Stomach (tissue), 9 donors: Measurements from ENCODE around the gene EXOSC5. TPM values are rescaled to one million over a fixed set of nuclear protein-coding genes. Genes with fewer than 3 reads are reported as not detected.
"Not testable (repeated sequence)": the region's sequence is repeated elsewhere in the genome, so short reads cannot be mapped to it uniquely, and the experiment has no call there.

Experiments
- DNase-seq, 2 donors: peaks; one replicate each; pipeline versions ENCODE4 v3.0.0 to v3.0.0-alpha.2; 2013 to 2019
- H3K27ac ChIP-seq, 5 donors: fragments of 200-600 bp in 4 of 5; sonication (generic) in 4 of 5; one replicate each; pipeline ENCODE4 v1.5.1; 2013 to 2019; ENCODE audit warnings: mild to moderate bottlenecking in 1 of 5, moderate library complexity in 1 of 5
- H3K27me3 ChIP-seq, 3 donors: fragments of 200-600 bp; sonication (generic); one replicate each; pipeline ENCODE4 v1.5.1; 2017 to 2019; ENCODE audit warnings: mixed run types in 1 of 3
- H3K36me3 ChIP-seq, 4 donors: fragments of 200-600 bp; sonication (generic); 1 replicate in 3 of 4; 2 replicates in 1 of 4; pipeline ENCODE4 v1.5.1; 2016 to 2019
- H3K4me1 ChIP-seq, 4 donors: fragments of 200-600 bp; sonication (generic); one replicate each; pipeline ENCODE4 v1.5.1; 2016 to 2019
- H3K4me3 ChIP-seq, 4 donors: fragments of 200-600 bp; sonication (generic) in 3 of 4; one replicate each; pipeline ENCODE4 v1.5.1; 2016 to 2019; ENCODE audit warnings: mild to moderate bottlenecking in 1 of 4
- H3K9me3 ChIP-seq, 4 donors: fragments of 200-600 bp; sonication (generic); one replicate each; pipeline ENCODE4 v1.5.1; 2016 to 2019
- EP300 ChIP-seq: sonication (generic); formaldehyde crosslinking; IDR thresholded peaks from one replicate; pipeline ENCODE4 v1.6.1; 2017; ENCODE audit warnings: antibody characterized with exemption
- POLR2A ChIP-seq, 4 donors: fragments of 450-650 bp; IDR thresholded peaks; one replicate each; pipeline ENCODE4 v1.6.1; 2016; ENCODE audit warnings: antibody characterized with exemption in 4 of 4, control low read depth in 2 of 4, mild to moderate bottlenecking in 1 of 4, moderate library complexity in 1 of 4
- POLR2AphosphoS5 ChIP-seq, 3 donors: sonication (generic); formaldehyde crosslinking; IDR thresholded peaks; one replicate each; pipeline ENCODE4 v1.6.1; 2016; ENCODE audit warnings: antibody characterized with exemption in 3 of 3
- WGBS, 5 donors: extraction: QIAGEN DNeasy Blood & Tissue Kit in 3 of 5; methylation state at CpG; one replicate each; pipeline versions ENCODE4 v1.1.5 to v1.1.7; 2013 to 2018; 5-methylcytosine and 5-hydroxymethylcytosine counted together
- intact Hi-C: fragments of 100-400 bp; cut with DNase I; formaldehyde crosslinking; loops from one replicate; pipeline ENCODE4 v1.15.1; 2023; ENCODE audit warnings: low total_unique reads
- polyA plus RNA-seq, 3 donors: library from polyadenylated mRNA; stranded (reverse); fragments of 200-250 nt; gene quantifications; one replicate each; pipeline ENCODE4 v1.2.3, GENCODE V29; 2013
- total RNA-seq, 5 donors: library from RNA; depleted of rRNA; stranded (reverse); fragments of >200 nt; gene quantifications; one replicate each; pipeline versions ENCODE4 v1.1.0 to v1.2.3, GENCODE V29; 2014 to 2016
- TF ChIP-seq, protein P1 (sequence below), 7 experiments: fragments of 450-650 bp in 4 of 7; fragments of 200-600 bp in 3 of 7; sonication (generic) in 3 of 7; IDR thresholded peaks; one replicate each; pipeline ENCODE4 v1.5.1; 2016 to 2019; ENCODE audit warnings: antibody characterized with exemption in 7 of 7, control low read depth in 2 of 7, mild to moderate bottlenecking in 1 of 7
- donor health status: healthy with polysubstance abuse.
- donor health status: Bipolar disorder and iron deficiency.
- donor health status: healthy.

Gene EXOSC5
- total and polyA plus RNA-seq, 8 donors = 4.8 to 131 (median 23.9) TPM

- H3K27ac ChIP-seq = no peak overlapping the region
- peaks cover 12 to 95% (median 92%) of the 10 kb centered on the region in 4 donors for H3K36me3 ChIP-seq
- no peaks in the 10 kb centered on the region for H3K27me3 ChIP-seq
- DNase-seq = no peak
- TF ChIP-seq POLR2AphosphoS5 (IDR thresholded peaks at IDR 0.05) = no peak
- no peak for TF ChIP-seq POLR2A (IDR thresholded peaks at IDR 0.05)
- no peak for TF ChIP-seq EP300
- TF ChIP-seq, protein P1, sequence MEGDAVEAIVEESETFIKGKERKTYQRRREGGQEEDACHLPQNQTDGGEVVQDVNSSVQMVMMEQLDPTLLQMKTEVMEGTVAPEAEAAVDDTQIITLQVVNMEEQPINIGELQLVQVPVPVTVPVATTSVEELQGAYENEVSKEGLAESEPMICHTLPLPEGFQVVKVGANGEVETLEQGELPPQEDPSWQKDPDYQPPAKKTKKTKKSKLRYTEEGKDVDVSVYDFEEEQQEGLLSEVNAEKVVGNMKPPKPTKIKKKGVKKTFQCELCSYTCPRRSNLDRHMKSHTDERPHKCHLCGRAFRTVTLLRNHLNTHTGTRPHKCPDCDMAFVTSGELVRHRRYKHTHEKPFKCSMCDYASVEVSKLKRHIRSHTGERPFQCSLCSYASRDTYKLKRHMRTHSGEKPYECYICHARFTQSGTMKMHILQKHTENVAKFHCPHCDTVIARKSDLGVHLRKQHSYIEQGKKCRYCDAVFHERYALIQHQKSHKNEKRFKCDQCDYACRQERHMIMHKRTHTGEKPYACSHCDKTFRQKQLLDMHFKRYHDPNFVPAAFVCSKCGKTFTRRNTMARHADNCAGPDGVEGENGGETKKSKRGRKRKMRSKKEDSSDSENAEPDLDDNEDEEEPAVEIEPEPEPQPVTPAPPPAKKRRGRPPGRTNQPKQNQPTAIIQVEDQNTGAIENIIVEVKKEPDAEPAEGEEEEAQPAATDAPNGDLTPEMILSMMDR (IDR thresholded peaks at IDR 0.05) = no peak
- H3K9me3 ChIP-seq = no peaks in the 10 kb centered on the region
- no peaks in the 10 kb centered on the region for H3K4me1 ChIP-seq
- H3K4me3 ChIP-seq = no peak overlapping the region
- intact Hi-C loops = no loop called here
- WGBS, 5 donors = 82 to 93% (median 88%) methylated on average over 13 of the region's 13 CpGs
These were observed 10.7 kb downstream of the EXOSC5 start for GRCh38 chr19:41386442-41386841.

DNA sequence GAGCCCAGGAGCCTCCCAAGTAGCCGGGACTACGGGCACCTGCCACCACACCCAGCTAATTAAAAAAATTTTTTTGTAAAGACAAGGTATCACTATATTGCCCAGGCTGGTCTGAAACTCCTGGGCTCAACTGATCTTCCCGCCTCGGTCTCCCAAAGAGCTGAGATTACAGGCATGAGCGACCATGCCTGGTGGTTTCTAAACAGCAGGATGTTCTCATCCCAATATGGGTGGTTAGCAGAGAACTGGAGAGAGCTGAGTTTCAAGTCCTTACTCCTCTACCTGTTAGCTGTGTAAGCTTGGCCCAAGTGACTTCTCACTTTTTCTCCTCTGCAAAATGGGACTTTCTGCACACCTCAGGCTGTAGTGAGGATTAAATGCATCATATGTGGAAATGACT lies 12.8 kb downstream of the EXOSC5 start:
- no peak for TF ChIP-seq POLR2A (IDR thresholded peaks at IDR 0.05)
- no peak for TF ChIP-seq POLR2AphosphoS5 (IDR thresholded peaks at IDR 0.05)
- TF ChIP-seq, protein P1 (IDR thresholded peaks at IDR 0.05) = no peak
- no peak for TF ChIP-seq EP300
- peaks cover 0 to 8% (median 0%) of the 10 kb centered on the region in 4 donors for H3K4me1 ChIP-seq
- H3K9me3 ChIP-seq = no peaks in the 10 kb centered on the region
- DNase-seq = no peak
- peaks cover 0 to 78% (median 71%) of the 10 kb centered on the region in 4 donors for H3K36me3 ChIP-seq
- no peaks in the 10 kb centered on the region for H3K27me3 ChIP-seq
- 85 to 93% (median 89%) methylated on average over 5 of the region's 5 CpGs for WGBS, 5 donors
- intact Hi-C loops = no loop called here
- no peak overlapping the region for H3K27ac ChIP-seq
- no peak overlapping the region for H3K4me3 ChIP-seq

- intact Hi-C loops, H3K27ac ChIP-seq, H3K4me3 ChIP-seq, H3K27me3 ChIP-seq, H3K9me3 ChIP-seq, DNase-seq: not testable (repeated sequence)
- Histone ChIP-seq H3K4me1 (peaks cover 0 to 23% (median 9%) of the 10 kb centered on the region in 4 donors), H3K36me3 (peaks cover 0 to 50% (median 46%) of the 10 kb centered on the region in 4 donors)
- WGBS, 5 donors = 93 to 97% (median 95%) methylated on average over 8 of the region's 8 CpGs
These were observed 15.6 kb downstream of the EXOSC5 start for GRCh38 chr19:41381536-41381935.

GRCh38 chr19:41377977-41378709 lies 19.0 kb downstream of the EXOSC5 start:
- H3K27ac ChIP-seq = peak overlapping the region in 2 of 5 donors; percentile 11 to 46
- H3K27me3 ChIP-seq = no peaks in the 10 kb centered on the region
- H3K9me3 ChIP-seq = no peaks in the 10 kb centered on the region
- intact Hi-C loops = no loop called here
- no peak overlapping the region for H3K4me3 ChIP-seq
- H3K4me1 ChIP-seq = peaks cover 18 to 51% (median 35%) of the 10 kb centered on the region in 4 donors
- TF ChIP-seq EP300 = no peak
- TF ChIP-seq, protein P1 (IDR thresholded peaks at IDR 0.05) = no peak
- TF ChIP-seq POLR2AphosphoS5 (IDR thresholded peaks at IDR 0.05) = no peak
- no peak for TF ChIP-seq POLR2A (IDR thresholded peaks at IDR 0.05)
- peaks cover 0 to 20% (median 13%) of the 10 kb centered on the region in 4 donors for H3K36me3 ChIP-seq
- peak in 1 of 2 donors; percentile 52 for DNase-seq
- 59 to 83% (median 64%) methylated on average over 3 to 9 of the region's 9 CpGs for WGBS, 5 donors

- peaks cover 18 to 51% (median 35%) of the 10 kb centered on the region in 4 donors for H3K4me1 ChIP-seq
- H3K36me3 ChIP-seq = peaks cover 0 to 8% (median 2%) of the 10 kb centered on the region in 4 donors
- peak overlapping the region; percentile 59 to 65 (median 60) for H3K4me3 ChIP-seq
- 59 to 66% (median 60%) methylated on average over 8 of the region's 8 CpGs for WGBS, 5 donors
- intact Hi-C loops = no loop called here
- no peaks in the 10 kb centered on the region for H3K27me3 ChIP-seq
- peak overlapping the region in 4 of 5 donors; percentile 62 to 82 (median 72) for H3K27ac ChIP-seq
- no peak for DNase-seq
- H3K9me3 ChIP-seq = no peaks in the 10 kb centered on the region
- no peak for TF ChIP-seq POLR2A (IDR thresholded peaks at IDR 0.05)
- TF ChIP-seq, protein P1 (IDR thresholded peaks at IDR 0.05) = no peak
- TF ChIP-seq POLR2AphosphoS5 (IDR thresholded peaks at IDR 0.05) = no peak
- TF ChIP-seq EP300 = no peak
These were observed 20.2 kb downstream of the EXOSC5 start for GRCh38 chr19:41376998-41377365.
